ENCODE measurements around the gene PPP6R3. TPM values are rescaled to one million over a fixed set of nuclear protein-coding genes. Genes with fewer than 3 reads are reported as not detected.
"Not testable (repeated sequence)": the region's sequence is repeated elsewhere in the genome, so short reads cannot be mapped to it uniquely, and the experiment has no call there.

PPP6R3 gene
- total RNA-seq, 2 donors from 2014 or later = 118 to 146 TPM

DNA sequence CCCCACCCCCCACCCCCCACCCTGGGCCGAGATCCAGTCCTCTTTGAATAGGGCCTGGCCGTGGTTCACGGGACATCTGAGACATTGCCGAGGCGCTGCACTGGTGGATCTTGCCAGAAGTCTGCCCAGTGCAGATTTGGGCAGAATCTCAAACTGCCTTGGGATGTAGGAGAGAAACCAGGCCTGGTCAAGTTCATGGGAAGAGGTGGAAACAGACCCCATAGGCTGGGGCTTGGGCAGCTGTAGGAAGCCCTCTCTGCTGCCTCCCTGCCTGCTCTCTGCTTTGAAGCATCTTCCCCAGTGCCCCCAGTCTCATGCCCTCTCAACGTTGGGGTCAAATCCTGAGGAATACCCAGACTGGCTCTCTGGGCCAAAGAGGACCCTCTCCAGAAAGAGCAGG, 16.0 kb upstream of the PPP6R3 start:
- Histone ChIP-seq H3K27me3 (replicated peaks; ENCODE audit: insufficient read depth) (no peaks in the 10 kb centered on the region), H3K27ac (no peak overlapping the region), H3K36me3 (no peaks in the 10 kb centered on the region), H3K9me3 (no peaks in the 10 kb centered on the region), H3K4me1 (replicated peaks) (no peaks in the 10 kb centered on the region), H3K4me3 (no peak overlapping the region)
- TF ChIP-seq POLR2AphosphoS5 (IDR thresholded peaks at IDR 0.05) = no peak
- no peak for TF ChIP-seq POLR2A (IDR thresholded peaks at IDR 0.05)
- TF ChIP-seq, protein P1, sequence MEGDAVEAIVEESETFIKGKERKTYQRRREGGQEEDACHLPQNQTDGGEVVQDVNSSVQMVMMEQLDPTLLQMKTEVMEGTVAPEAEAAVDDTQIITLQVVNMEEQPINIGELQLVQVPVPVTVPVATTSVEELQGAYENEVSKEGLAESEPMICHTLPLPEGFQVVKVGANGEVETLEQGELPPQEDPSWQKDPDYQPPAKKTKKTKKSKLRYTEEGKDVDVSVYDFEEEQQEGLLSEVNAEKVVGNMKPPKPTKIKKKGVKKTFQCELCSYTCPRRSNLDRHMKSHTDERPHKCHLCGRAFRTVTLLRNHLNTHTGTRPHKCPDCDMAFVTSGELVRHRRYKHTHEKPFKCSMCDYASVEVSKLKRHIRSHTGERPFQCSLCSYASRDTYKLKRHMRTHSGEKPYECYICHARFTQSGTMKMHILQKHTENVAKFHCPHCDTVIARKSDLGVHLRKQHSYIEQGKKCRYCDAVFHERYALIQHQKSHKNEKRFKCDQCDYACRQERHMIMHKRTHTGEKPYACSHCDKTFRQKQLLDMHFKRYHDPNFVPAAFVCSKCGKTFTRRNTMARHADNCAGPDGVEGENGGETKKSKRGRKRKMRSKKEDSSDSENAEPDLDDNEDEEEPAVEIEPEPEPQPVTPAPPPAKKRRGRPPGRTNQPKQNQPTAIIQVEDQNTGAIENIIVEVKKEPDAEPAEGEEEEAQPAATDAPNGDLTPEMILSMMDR (IDR thresholded peaks at IDR 0.05) = no peak
- intact Hi-C loops (cut with DNase I) = loop anchor here (2.0 to 5.0 kb wide), 2 partner anchors 62 to 188 kb away; no protein-coding TSS in a partner anchor
- no peak for DNase-seq (ENCODE audit: low spot score)
- 49% methylated on average over 6 of the region's 6 CpGs for WGBS

DNA sequence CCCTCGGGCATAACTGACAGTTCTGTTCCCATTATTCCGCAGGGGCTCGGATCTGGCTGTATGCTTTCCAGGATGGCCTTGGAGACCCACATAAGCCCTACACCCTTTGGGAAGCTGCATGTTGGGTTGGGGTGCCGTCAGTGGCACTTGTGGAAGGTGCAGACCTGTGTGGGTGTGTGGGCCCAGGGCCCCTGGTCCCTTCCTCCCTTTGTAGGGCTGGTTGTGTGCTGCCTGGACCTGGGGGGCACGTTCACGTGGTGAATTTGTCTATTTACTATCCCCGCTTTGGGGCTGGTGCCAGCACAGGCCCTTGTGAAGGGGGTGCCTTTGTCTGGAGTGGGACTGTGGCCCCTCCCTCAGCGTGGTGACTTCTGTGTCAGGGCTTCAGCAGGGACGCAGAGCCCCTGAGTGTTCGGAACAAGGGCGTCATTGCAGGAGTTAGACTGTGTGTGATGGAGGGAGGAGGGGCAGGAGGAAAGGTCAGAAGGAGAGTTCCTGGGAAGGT, 15.0 kb upstream of the PPP6R3 start:
- H3K27ac ChIP-seq = no peak overlapping the region

DNA sequence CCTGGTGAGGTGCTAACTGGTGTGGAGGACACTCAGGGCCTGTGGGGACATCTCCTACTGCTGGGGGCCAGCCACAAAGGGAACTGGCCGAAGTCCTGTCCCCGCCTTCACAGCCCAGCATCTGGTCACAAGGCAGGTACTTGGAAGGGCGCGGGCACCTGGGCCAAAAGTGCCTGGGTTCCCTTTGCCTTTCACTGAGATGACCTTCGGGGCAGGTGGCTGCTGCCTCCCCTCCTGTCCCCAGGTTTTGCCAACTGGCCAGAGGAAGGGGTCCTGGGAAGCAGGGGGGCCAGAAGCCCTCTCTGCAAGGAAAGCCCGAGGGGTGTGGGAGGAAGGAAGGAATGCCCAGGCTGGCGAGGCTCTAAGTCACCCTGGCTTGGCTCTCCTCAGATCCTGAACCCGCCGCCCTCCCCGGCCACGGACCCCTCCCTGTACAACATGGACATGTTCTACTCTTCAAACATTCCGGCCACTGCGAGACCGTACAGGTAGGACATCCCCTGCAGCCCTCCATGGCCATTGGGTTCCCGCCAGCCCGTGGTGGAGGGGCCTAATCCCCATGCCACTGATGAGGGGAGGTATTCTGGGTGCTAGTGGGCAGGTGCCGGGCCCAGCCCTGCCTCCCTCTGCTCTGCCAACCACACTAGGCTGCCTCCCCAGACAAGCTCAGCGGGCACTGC, 14.4 kb upstream of the PPP6R3 start:
- H3K27ac ChIP-seq = no peak overlapping the region
- no peaks in the 10 kb centered on the region for H3K36me3 ChIP-seq
- no peaks in the 10 kb centered on the region for H3K4me1 ChIP-seq (replicated peaks)
- H3K9me3 ChIP-seq = no peaks in the 10 kb centered on the region
- no peak for TF ChIP-seq POLR2AphosphoS5 (IDR thresholded peaks at IDR 0.05)
- WGBS = 85% methylated on average over 18 of the region's 18 CpGs
- no peak for DNase-seq (ENCODE audit: low spot score)
- no peak overlapping the region for H3K4me3 ChIP-seq
- no peaks in the 10 kb centered on the region for H3K27me3 ChIP-seq (replicated peaks; ENCODE audit: insufficient read depth)
- intact Hi-C loops (cut with DNase I) = no loop called here

More for the DNA sequence above, 15.0 kb upstream of the PPP6R3 start:
- TF ChIP-seq, protein P1 (IDR thresholded peaks at IDR 0.05) = no peak
- TF ChIP-seq POLR2AphosphoS5 (IDR thresholded peaks at IDR 0.05) (no peak), POLR2A (IDR thresholded peaks at IDR 0.05) (no peak)
- no peaks in the 10 kb centered on the region for H3K4me1 ChIP-seq (replicated peaks)
- WGBS = 80% methylated on average over 11 of the region's 11 CpGs
- H3K4me3 ChIP-seq = no peak overlapping the region
- intact Hi-C loops (cut with DNase I) = loop anchor here (2.0 kb wide), 1 partner anchor 189 kb away; no protein-coding TSS in a partner anchor
- no peak for DNase-seq (ENCODE audit: low spot score)
- H3K36me3 ChIP-seq = no peaks in the 10 kb centered on the region
- H3K27me3 ChIP-seq (replicated peaks; ENCODE audit: insufficient read depth) = no peaks in the 10 kb centered on the region
- H3K9me3 ChIP-seq = no peaks in the 10 kb centered on the region

DNA sequence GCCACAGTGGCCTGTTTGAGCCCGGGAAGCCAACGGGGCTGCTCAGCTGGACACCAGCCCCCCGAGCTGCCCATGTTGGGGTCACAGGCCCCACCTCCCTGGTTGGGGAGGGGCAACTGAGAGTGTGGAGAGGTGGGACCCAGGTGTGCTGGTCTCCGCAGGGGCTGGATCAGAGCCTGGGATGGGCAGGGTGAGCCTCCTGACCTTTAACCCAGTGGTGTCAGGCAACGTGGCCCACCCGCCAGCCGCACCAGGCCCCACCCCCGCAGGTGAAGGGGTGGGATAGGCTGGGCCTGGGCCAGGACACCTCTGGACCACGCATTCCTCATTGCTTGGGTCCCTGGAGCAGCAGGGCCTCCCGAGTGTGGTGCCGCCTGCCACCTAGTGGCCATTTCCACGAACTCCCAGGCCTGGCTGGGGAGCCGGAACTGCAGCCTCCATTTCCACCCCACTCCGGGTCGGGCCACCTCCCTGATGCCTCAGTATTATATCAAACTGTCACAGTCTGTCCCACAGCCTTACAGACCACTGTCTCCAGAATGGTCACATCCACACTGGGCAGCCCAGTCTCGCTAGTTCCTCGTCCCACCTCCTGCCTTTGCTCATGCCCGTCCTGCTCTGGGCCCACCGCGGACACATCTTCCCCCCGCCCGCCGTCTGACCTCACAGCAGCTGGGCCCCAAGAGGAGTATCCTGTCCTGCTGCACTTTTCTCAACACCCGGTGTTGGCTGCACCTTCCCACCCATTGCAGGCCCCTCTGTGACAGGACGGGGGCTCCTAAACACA, 13.3 kb upstream of the PPP6R3 start:
- Histone ChIP-seq H3K27me3 (replicated peaks; ENCODE audit: insufficient read depth) (no peaks in the 10 kb centered on the region), H3K4me3 (no peak overlapping the region), H3K4me1 (replicated peaks) (no peaks in the 10 kb centered on the region), H3K9me3 (no peaks in the 10 kb centered on the region), H3K36me3 (no peaks in the 10 kb centered on the region), H3K27ac (no peak overlapping the region)
- intact Hi-C loops (cut with DNase I) = no loop called here
- peak; percentile 60 for DNase-seq (ENCODE audit: low spot score)
- 59% methylated on average over 21 of the region's 25 CpGs for WGBS
- TF ChIP-seq POLR2A (IDR thresholded peaks at IDR 0.05) = no peak
- TF ChIP-seq, protein P1 (IDR thresholded peaks at IDR 0.05) = peak; percentile 91 to 94 (median 92)

DNA sequence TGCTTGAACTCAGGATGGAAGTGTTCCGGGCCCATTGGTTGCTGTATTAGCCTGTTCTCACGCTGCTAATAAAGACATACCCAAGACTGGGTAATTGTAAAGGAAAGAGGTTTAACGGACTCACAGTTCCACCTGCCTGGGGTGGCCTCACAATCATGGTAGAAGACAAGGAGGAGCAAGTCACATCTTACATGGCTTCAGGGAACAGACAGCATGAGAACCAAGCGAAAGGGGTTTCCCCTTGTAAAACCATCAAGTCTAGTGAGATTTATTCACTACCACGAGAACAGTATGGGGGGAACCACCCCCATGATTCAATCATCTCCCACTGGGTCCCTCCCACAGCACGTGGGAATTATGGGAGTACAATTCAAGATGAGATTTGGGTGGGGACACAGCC, 12.6 kb upstream of the PPP6R3 start:
- H3K4me1 ChIP-seq (replicated peaks); H3K27ac ChIP-seq; H3K27me3 ChIP-seq (replicated peaks; ENCODE audit: insufficient read depth); intact Hi-C loops (cut with DNase I); H3K36me3 ChIP-seq; H3K4me3 ChIP-seq; H3K9me3 ChIP-seq; DNase-seq (ENCODE audit: low spot score): not testable (repeated sequence)
- WGBS = 58% methylated on average over 6 of the region's 6 CpGs
